Activated CD8-positive, alpha-beta memory T cell treated with anti-CD3 and anti-CD28 coated beads, Interleukin-2, amount 10 ng/mL, durations not matched to agents 7 days and 5 days (primary cell): ENCODE measurements around the gene ZBBX. TPM values are rescaled to one million over a fixed set of nuclear protein-coding genes. Genes with fewer than 3 reads are reported as not detected.

Experiments used
- total RNA-seq, 2 experiments: library from RNA; stranded (reverse); gene quantifications; one replicate each; pipeline ENCODE4 v1.2.3, GENCODE V29; 2021

The ZBBX gene
- total RNA-seq, 2 experiments from 2014 or later: not detected

Other genes starting within 250 kb of the ZBBX start
- not detected for gene SERPINI2, start 93.7 kb upstream of the ZBBX start, total RNA-seq